ENCODE results near the gene COL25A1. TPM values are rescaled to one million over a fixed set of nuclear protein-coding genes. Genes with fewer than 3 reads are reported as not detected.

COL25A1 gene
- total and polyA plus RNA-seq, 4 experiments from 2014 or later, result 0.06 to 0.55 (median 0.44) TPM; not detected in 1

- Histone ChIP-seq H3K36me3 (ENCODE audit: insufficient read depth, low read length) (no peaks in the 10 kb centered on the region), H3K4me3 (ENCODE audit: low read length in 2 of 2) (no peak overlapping the region), H3K4me1 (ENCODE audit: insufficient read depth, low read length) (no peaks in the 10 kb centered on the region), H3K27ac (ENCODE audit: low read depth, low read length) (no peak overlapping the region), H3K27me3 (ENCODE audit: insufficient read depth, low read length) (no peaks in the 10 kb centered on the region), H3K9me3 (ENCODE audit: control insufficient read depth in 1 of 2, low read length in 2 of 2) (no peaks in the 10 kb centered on the region)
- H3K27ac Mint-ChIP-seq, result no peak overlapping the region
- no peak for DNase-seq
- peaks cover 2 to 7% of the 10 kb centered on the region in 2 donors for H3K27me3 Mint-ChIP-seq
- H3K36me3 Mint-ChIP-seq, result no peaks in the 10 kb centered on the region
- H3K4me1 Mint-ChIP-seq, result no peaks in the 10 kb centered on the region
- ChIA-PET CTCF (ENCODE audit: partially characterized antibody) (no interaction called here), POLR2A (ENCODE audit: partially characterized antibody) (no interaction called here)
- no peak overlapping the region for H3K4me3 Mint-ChIP-seq
- intact Hi-C loops (cut with micrococcal nuclease), result loop anchor here (10.0 kb wide), 1 partner anchor 464 kb away; no protein-coding TSS in a partner anchor
- no peaks in the 10 kb centered on the region for H3K9me3 Mint-ChIP-seq
Measured at GRCh38 chr4:108830509-108831244, 471.8 kb downstream of the COL25A1 start.

- Mint-ChIP-seq H3K9me3 (no peaks in the 10 kb centered on the region), H3K4me1 (no peaks in the 10 kb centered on the region), H3K36me3 (no peaks in the 10 kb centered on the region), H3K27ac (no peak overlapping the region), H3K4me3 (no peak overlapping the region), H3K27me3 (peaks cover 2 to 7% of the 10 kb centered on the region in 2 donors)
- H3K36me3 ChIP-seq (ENCODE audit: insufficient read depth, low read length), result no peaks in the 10 kb centered on the region
- intact Hi-C loops (cut with micrococcal nuclease), result loop anchor here (10.0 kb wide), 1 partner anchor 465 kb away; no protein-coding TSS in a partner anchor
- no peaks in the 10 kb centered on the region for H3K4me1 ChIP-seq (ENCODE audit: insufficient read depth, low read length)
- ChIA-PET CTCF (ENCODE audit: partially characterized antibody) (no interaction called here), POLR2A (ENCODE audit: partially characterized antibody) (no interaction called here)
- no peak overlapping the region for H3K27ac ChIP-seq (ENCODE audit: low read depth, low read length)
- no peak overlapping the region for H3K4me3 ChIP-seq (ENCODE audit: low read length in 2 of 2)
- H3K9me3 ChIP-seq (ENCODE audit: control insufficient read depth in 1 of 2, low read length in 2 of 2), result no peaks in the 10 kb centered on the region
- DNase-seq, result no peak
- H3K27me3 ChIP-seq (ENCODE audit: insufficient read depth, low read length), result no peaks in the 10 kb centered on the region
Measured at GRCh38 chr4:108829966-108830492, 472.4 kb downstream of the COL25A1 start.

GRCh38 chr4:108828620-108829019, 473.8 kb downstream of the COL25A1 start:
- ChIA-PET CTCF (ENCODE audit: partially characterized antibody) (no interaction called here), POLR2A (ENCODE audit: partially characterized antibody) (no interaction called here)
- no peak overlapping the region for H3K4me3 Mint-ChIP-seq
- Histone ChIP-seq H3K36me3 (ENCODE audit: insufficient read depth, low read length) (no peaks in the 10 kb centered on the region), H3K27me3 (ENCODE audit: insufficient read depth, low read length) (no peaks in the 10 kb centered on the region), H3K27ac (ENCODE audit: low read depth, low read length) (no peak overlapping the region), H3K4me1 (ENCODE audit: insufficient read depth, low read length) (no peaks in the 10 kb centered on the region), H3K9me3 (ENCODE audit: control insufficient read depth in 1 of 2, low read length in 2 of 2) (no peaks in the 10 kb centered on the region), H3K4me3 (ENCODE audit: low read length in 2 of 2) (no peak overlapping the region)
- no peak overlapping the region for H3K27ac Mint-ChIP-seq
- H3K9me3 Mint-ChIP-seq, result no peaks in the 10 kb centered on the region
- DNase-seq, result no peak
- no peaks in the 10 kb centered on the region for H3K4me1 Mint-ChIP-seq
- peaks cover 0 to 7% of the 10 kb centered on the region in 2 donors for H3K27me3 Mint-ChIP-seq
- H3K36me3 Mint-ChIP-seq, result no peaks in the 10 kb centered on the region
- intact Hi-C loops (cut with micrococcal nuclease), result no loop called here

- DNase-seq, result no peak
Measured at GRCh38 chr4:108825737-108826136, 476.7 kb downstream of the COL25A1 start.

GRCh38 chr4:108821351-108821930, 481.0 kb downstream of the COL25A1 start:
- Mint-ChIP-seq H3K27me3 (peaks cover 4% of the 10 kb centered on the region in 2 donors), H3K9me3 (no peaks in the 10 kb centered on the region), H3K4me3 (no peak overlapping the region), H3K4me1 (no peaks in the 10 kb centered on the region), H3K27ac (no peak overlapping the region), H3K36me3 (no peaks in the 10 kb centered on the region)
- POLR2A ChIA-PET (ENCODE audit: partially characterized antibody), result no interaction called here
- intact Hi-C loops (cut with micrococcal nuclease), result no loop called here
- no peaks in the 10 kb centered on the region for H3K4me1 ChIP-seq (ENCODE audit: insufficient read depth, low read length)
- no peaks in the 10 kb centered on the region for H3K36me3 ChIP-seq (ENCODE audit: insufficient read depth, low read length)
- H3K9me3 ChIP-seq (ENCODE audit: control insufficient read depth in 1 of 2, low read length in 2 of 2), result no peaks in the 10 kb centered on the region
- H3K4me3 ChIP-seq (ENCODE audit: low read length in 2 of 2), result no peak overlapping the region
- CTCF ChIA-PET (ENCODE audit: partially characterized antibody), result interaction anchor here (0.6 kb wide), 1 partner anchor 75 kb away, joined by 3 read pairs; no protein-coding TSS in a partner anchor
- no peaks in the 10 kb centered on the region for H3K27me3 ChIP-seq (ENCODE audit: insufficient read depth, low read length)
- H3K27ac ChIP-seq (ENCODE audit: low read depth, low read length), result no peak overlapping the region
- DNase-seq, result no peak

More at GRCh38 chr4:108825737-108826136, 476.7 kb downstream of the COL25A1 start:
- no peaks in the 10 kb centered on the region for H3K36me3 Mint-ChIP-seq
- no peaks in the 10 kb centered on the region for H3K9me3 ChIP-seq (ENCODE audit: control insufficient read depth in 1 of 2, low read length in 2 of 2)
- H3K4me1 ChIP-seq (ENCODE audit: insufficient read depth, low read length), result no peaks in the 10 kb centered on the region
- no peak overlapping the region for H3K27ac Mint-ChIP-seq
- H3K27ac ChIP-seq (ENCODE audit: low read depth, low read length), result no peak overlapping the region
- H3K27me3 Mint-ChIP-seq, result peaks cover 0 to 2% of the 10 kb centered on the region in 2 donors
- intact Hi-C loops (cut with micrococcal nuclease), result no loop called here
- H3K4me1 Mint-ChIP-seq, result no peaks in the 10 kb centered on the region
- H3K27me3 ChIP-seq (ENCODE audit: insufficient read depth, low read length), result no peaks in the 10 kb centered on the region
- no peaks in the 10 kb centered on the region for H3K9me3 Mint-ChIP-seq
- H3K36me3 ChIP-seq (ENCODE audit: insufficient read depth, low read length), result no peaks in the 10 kb centered on the region
- POLR2A ChIA-PET (ENCODE audit: partially characterized antibody), result no interaction called here
- H3K4me3 Mint-ChIP-seq, result no peak overlapping the region
- CTCF ChIA-PET (ENCODE audit: partially characterized antibody), result no interaction called here
- no peak overlapping the region for H3K4me3 ChIP-seq (ENCODE audit: low read length in 2 of 2)

- H3K27ac ChIP-seq (ENCODE audit: low read depth, low read length), result no peak overlapping the region
- Mint-ChIP-seq H3K36me3 (no peaks in the 10 kb centered on the region), H3K9me3 (no peaks in the 10 kb centered on the region), H3K27me3 (peaks cover 4% of the 10 kb centered on the region in 2 donors), H3K27ac (no peak overlapping the region), H3K4me3 (no peak overlapping the region), H3K4me1 (no peaks in the 10 kb centered on the region)
- no peak for DNase-seq
- H3K27me3 ChIP-seq (ENCODE audit: insufficient read depth, low read length), result no peaks in the 10 kb centered on the region
- intact Hi-C loops (cut with micrococcal nuclease), result no loop called here
- ChIA-PET POLR2A (ENCODE audit: partially characterized antibody) (no interaction called here), CTCF (ENCODE audit: partially characterized antibody) (no interaction called here)
- no peaks in the 10 kb centered on the region for H3K9me3 ChIP-seq (ENCODE audit: control insufficient read depth in 1 of 2, low read length in 2 of 2)
- H3K4me1 ChIP-seq (ENCODE audit: insufficient read depth, low read length), result no peaks in the 10 kb centered on the region
- H3K4me3 ChIP-seq (ENCODE audit: low read length in 2 of 2), result no peak overlapping the region
- no peaks in the 10 kb centered on the region for H3K36me3 ChIP-seq (ENCODE audit: insufficient read depth, low read length)
Measured at GRCh38 chr4:108820492-108821350, 481.7 kb downstream of the COL25A1 start.

- Mint-ChIP-seq H3K27me3 (peaks cover 4 to 8% of the 10 kb centered on the region in 2 donors), H3K4me1 (peaks cover 0 to 2% (median 0%) of the 10 kb centered on the region in 4 donors), H3K27ac (no peak overlapping the region), H3K4me3 (no peak overlapping the region), H3K36me3 (no peaks in the 10 kb centered on the region), H3K9me3 (no peaks in the 10 kb centered on the region)
- H3K27me3 ChIP-seq (ENCODE audit: insufficient read depth, low read length), result no peaks in the 10 kb centered on the region
- no peaks in the 10 kb centered on the region for H3K36me3 ChIP-seq (ENCODE audit: insufficient read depth, low read length)
- POLR2A ChIA-PET (ENCODE audit: partially characterized antibody), result no interaction called here
- CTCF ChIA-PET (ENCODE audit: partially characterized antibody), result no interaction called here
- H3K27ac ChIP-seq (ENCODE audit: low read depth, low read length), result no peak overlapping the region
- H3K9me3 ChIP-seq (ENCODE audit: control insufficient read depth in 1 of 2, low read length in 2 of 2), result no peaks in the 10 kb centered on the region
- no peak overlapping the region for H3K4me3 ChIP-seq (ENCODE audit: low read length in 2 of 2)
- H3K4me1 ChIP-seq (ENCODE audit: insufficient read depth, low read length), result no peaks in the 10 kb centered on the region
- intact Hi-C loops (cut with micrococcal nuclease), result no loop called here
- DNase-seq, result no peak
Measured at GRCh38 chr4:108814326-108814725, 488.1 kb downstream of the COL25A1 start.

All from CD4-positive, alpha-beta memory T cell (primary cell).